Keratinocyte (primary cell): Measurements from ENCODE around the gene HNF4A.

ENCODE experiments used
- EZH2 ChIP-seq: IDR thresholded peaks from one replicate; pipeline ENCODE4 v1.6.1; 2012; ENCODE audit warnings: inconsistent platforms, mild to moderate bottlenecking, low read length, moderate library complexity
- TF ChIP-seq, protein P1 (sequence below), 3 experiments: IDR thresholded peaks in 1 of 3; conservative IDR thresholded peaks in 1 of 3; optimal IDR thresholded peaks in 1 of 3; 2 replicates in 2 of 3; 3 replicates in 1 of 3; pipeline versions ENCODE3 to v1.5.1; 2011; ENCODE audit warnings: low read length in 3 of 3, mild to moderate bottlenecking in 3 of 3, moderate library complexity in 2 of 3, control low read depth in 1 of 3, inconsistent platforms in 1 of 3; ENCODE audit not compliant: insufficient read depth in 2 of 3; ENCODE audit errors: extremely low read depth in 1 of 3

- TF ChIP-seq EZH2, result no peak
- TF ChIP-seq, protein P1, sequence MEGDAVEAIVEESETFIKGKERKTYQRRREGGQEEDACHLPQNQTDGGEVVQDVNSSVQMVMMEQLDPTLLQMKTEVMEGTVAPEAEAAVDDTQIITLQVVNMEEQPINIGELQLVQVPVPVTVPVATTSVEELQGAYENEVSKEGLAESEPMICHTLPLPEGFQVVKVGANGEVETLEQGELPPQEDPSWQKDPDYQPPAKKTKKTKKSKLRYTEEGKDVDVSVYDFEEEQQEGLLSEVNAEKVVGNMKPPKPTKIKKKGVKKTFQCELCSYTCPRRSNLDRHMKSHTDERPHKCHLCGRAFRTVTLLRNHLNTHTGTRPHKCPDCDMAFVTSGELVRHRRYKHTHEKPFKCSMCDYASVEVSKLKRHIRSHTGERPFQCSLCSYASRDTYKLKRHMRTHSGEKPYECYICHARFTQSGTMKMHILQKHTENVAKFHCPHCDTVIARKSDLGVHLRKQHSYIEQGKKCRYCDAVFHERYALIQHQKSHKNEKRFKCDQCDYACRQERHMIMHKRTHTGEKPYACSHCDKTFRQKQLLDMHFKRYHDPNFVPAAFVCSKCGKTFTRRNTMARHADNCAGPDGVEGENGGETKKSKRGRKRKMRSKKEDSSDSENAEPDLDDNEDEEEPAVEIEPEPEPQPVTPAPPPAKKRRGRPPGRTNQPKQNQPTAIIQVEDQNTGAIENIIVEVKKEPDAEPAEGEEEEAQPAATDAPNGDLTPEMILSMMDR (optimal IDR thresholded peaks at IDR 0.05 in 1 of 3, IDR thresholded peaks at IDR 0.05 in 1 of 3, conservative IDR thresholded peaks at IDR 0.05 in 1 of 3; ENCODE audit: extremely low read depth in 1 of 3, insufficient read depth in 2 of 3, low read length in 3 of 3), result no peak
Measured at GRCh38 chr20:44479643-44480042, 124.1 kb downstream of the HNF4A start.
